Measurements from ENCODE around the gene UTP11.
A peak's percentile ranks its signal among the peaks of the same experiment; 100 is the strongest.
"Not testable (repeated sequence)": the region's sequence is repeated elsewhere in the genome, so short reads cannot be mapped to it uniquely, and the experiment has no call there.

UTP11 gene

GRCh38 chr1:38012363-38013226 is at the start of gene UTP11:
TSS of gene UTP11 (plus strand) at chr1:38012734. CDS start at chr1:38012803, 69 bp downstream.
- DNase-seq = peak; percentile 98

GRCh38 chr1:37964106-37964505 is 48.4 kb upstream of the UTP11 start:
- not testable (repeated sequence) for DNase-seq

- no peak for DNase-seq
Observed at GRCh38 chr1:37965301-37965700, 47.2 kb upstream of the UTP11 start.

- DNase-seq = not testable (repeated sequence)
Observed at GRCh38 chr1:37973684-37974083, 38.9 kb upstream of the UTP11 start.

DNA sequence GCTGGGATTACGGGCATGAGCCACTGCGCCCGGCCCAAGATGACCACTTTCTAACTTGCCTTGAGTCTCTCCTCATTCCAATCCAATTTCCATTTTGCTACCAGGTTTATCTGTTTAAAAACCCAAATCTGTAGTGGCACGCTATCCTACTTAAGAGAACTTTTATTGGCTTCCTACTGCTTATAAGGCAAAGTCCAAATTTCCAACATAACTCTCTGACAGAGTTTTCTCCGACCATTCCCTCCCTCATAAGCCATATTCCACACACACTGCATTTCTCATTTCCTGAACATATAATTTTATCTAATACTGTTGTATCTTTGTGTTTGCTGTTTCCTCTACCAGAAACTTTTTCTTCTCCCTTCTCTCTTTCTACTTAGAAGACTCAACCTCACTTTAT is 38.0 kb upstream of the UTP11 start:
- no peak for DNase-seq

GRCh38 chr1:37975083-37975482 is 37.5 kb upstream of the UTP11 start:
- peak; percentile 53 for DNase-seq

DNA sequence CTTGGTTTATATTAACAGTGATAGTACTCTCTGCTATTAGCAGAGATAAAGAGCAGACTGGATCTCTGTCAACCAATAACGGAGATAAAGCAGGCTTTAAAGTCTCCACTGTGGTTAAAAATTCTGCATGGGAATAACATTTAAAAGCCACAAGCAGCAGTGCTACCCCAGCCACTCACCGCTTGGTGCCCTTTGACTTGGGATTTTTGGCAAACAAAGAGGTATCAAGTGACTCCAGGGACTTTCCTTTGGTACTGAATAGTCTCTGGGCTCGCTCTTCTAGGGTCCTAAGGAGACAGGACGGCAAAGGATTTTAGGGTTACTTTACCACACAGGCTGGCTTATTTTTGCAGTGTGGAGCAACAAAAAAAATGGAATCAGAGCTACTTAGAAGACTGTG is 34.0 kb upstream of the UTP11 start:
- no peak for DNase-seq

- no peak for DNase-seq
Observed at GRCh38 chr1:37983546-37983945, 29.0 kb upstream of the UTP11 start.

- DNase-seq = no peak
Observed at GRCh38 chr1:37987679-37988078, 24.9 kb upstream of the UTP11 start.

DNA sequence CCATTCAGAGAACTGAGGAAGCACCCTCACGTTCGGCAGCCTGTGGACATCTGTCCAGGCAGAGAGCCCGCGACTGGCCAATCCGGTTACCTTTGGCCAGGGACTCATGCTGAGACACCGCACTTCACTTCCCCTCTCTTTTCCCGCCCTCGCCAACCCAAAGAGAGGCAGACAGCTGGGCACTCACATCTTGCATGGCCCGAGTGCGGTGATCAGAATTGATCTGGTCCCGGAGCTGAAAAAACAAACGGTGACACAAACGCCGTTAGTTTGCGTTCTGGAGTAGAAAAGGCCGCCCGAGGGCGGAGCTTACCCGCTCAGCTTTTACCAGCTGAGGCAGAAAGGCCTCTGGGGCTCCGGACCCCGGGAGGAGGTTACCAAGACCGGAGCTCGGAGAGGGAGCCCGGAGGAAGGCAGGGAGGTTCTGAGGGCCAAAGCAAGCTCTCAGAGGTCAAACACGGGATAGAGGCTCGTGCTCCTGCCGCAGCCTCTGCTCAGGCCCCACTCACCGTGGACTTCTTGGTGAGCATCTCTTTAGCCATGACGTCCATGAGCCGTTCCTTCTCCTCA is 23.1 kb upstream of the UTP11 start:
- DNase-seq = no peak

DNA sequence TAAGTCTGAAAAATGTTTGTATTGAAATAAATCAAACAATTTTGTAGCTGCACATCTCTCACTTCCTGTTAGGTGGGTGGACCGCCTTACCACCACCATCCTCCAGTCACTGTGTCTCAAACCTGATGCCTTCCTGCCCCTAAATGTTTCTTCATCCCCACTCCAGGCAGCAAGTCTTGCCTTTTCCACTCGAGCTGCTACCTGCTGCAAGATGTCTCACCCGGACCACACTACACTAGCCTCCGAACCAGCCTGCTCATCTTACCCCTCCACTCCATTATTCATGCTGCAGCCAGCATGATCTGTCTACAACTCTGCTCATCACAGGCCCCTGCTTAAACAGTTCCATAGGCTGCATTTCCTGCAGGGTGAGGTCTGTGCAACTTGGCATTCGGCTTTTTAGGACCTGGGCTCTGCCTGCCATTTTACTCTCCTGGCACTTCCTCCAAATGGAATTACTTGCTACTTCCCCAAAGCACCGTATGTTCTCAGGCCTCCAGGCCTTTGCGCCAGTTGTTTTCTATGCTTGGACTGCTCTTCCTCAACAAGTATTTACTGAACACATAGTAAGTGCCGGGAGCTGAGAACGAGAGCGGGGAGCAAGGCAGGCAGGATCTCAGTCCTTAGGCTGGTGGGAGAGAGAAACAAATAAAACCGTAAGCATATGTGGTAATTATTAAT is 17.5 kb upstream of the UTP11 start:
- DNase-seq = no peak

DNA sequence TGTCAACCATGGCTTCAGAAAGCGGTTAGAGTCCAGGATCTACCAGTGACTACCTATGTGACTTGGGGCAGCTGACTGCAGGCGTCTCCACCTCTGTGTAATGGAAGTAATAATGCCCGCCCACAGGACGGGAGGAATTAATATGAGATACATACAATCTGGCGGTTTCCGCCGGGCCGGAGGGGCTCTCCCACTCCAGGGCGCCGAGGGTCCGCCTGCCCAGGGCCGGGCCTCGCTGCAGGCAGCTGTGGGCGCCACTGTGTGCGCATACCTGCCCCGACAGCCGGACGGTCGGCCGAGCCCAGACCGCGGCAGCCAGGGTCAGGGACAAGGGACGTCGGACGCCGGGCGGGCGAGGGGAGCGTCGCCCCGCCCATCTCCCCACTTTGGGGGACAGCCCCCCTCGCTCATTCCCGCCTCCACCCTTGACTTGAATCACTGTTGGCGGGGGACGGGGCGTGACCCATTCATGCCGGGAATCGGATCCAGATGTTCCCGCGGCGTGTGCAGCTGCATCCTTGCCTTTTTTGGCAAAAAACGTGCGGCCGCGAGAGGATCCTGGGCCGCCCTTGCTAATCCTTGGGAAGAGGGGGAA is 16.7 kb upstream of the UTP11 start:
- no peak for DNase-seq

- DNase-seq = no peak
Observed at GRCh38 chr1:37997256-37998088, 15.1 kb upstream of the UTP11 start.

DNA sequence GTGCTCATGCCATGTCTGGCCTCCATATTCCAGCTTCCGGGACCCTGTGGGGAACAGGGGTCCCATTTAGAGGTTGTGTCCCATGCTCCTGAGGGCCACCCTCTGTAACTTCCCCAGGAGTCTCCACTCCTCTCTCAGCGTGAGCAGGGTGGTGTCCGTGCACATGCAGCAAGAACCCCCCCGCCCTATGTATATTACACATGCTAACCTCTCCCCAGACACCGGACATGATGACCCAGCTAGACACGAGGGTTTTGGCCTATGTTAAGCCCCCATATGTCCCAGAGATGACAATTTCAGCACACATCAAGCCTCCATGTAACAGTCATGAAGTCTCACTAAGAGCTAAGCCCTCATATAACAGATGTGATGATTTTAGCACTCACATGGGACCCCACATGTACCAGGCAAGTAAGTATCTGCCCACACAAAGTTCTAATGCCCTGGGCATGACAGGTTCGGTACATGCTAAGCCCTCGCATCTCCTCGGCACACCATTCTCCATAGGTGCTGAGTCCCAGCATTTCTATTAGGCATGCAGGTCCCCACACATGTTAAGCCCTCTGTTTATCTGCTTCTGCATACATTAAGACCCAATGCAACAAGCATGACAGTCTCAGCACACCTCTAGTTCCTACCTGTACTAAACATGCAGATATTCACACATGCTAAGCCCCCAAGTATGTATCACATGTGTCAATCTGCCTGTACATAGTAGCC is 14.3 kb upstream of the UTP11 start:
- no peak for DNase-seq

DNA sequence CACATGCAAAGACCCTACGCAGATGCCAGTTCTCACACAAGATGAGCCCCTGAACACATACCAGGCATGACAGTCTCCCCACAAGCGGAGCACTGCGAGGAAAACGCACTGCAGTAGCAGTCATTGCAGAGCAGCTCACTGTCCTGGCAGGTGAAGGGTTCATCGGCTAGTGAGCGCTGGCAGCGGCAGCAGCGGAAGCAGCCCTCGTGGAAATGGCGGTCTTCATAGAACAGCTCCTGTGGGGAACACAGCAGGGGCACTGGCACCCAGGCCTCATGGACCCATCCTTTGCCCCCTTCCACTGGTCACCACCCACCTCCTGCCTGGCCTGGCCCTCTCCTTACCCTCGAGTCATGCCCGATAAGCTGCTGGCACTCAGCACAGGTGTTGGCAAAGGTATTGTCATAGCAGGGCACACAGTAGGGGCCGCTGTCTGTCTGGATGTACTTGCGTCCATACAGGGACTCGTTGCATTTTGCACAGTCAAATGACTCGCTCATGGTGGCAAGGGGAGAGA is 13.6 kb upstream of the UTP11 start:
- no peak for DNase-seq

- peak; percentile 63 for DNase-seq
Observed at GRCh38 chr1:37999430-38000232, 12.9 kb upstream of the UTP11 start.

DNA sequence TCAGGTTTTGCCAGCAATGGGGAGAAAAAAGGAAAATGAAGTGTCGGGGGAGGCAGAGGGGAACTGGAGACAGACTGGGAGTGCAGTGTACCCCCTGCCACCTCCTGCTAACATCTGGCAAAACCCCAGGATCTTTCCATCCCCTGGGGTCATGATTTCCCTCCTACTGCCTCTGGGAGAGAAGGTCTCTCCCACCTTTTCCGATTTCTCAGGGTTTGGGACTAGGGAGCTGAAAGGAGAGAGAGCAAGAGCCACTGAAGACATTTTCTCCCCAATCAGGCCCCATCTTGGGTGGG is 12.4 kb upstream of the UTP11 start:
- DNase-seq = no peak

- DNase-seq = peak; percentile 61
Observed at GRCh38 chr1:38000529-38001455, 11.7 kb upstream of the UTP11 start.
